Osteocyte (in vitro differentiated cells): Measurements from ENCODE around the gene UBE2E3. TPM values are rescaled to one million over a fixed set of nuclear protein-coding genes. Genes with fewer than 3 reads are reported as not detected.

Source experiments
- DNase-seq: peaks from one replicate; pipeline ENCODE4 v3.0.0; 2021; ENCODE audit warnings: mixed read lengths; ENCODE audit not compliant: unreplicated experiment; ENCODE audit errors: extremely low spot score
- H3K27ac Mint-ChIP-seq: one replicate; pipeline ENCODE4 v1.8.0; 2021; ENCODE audit warnings: mild to moderate bottlenecking, mixed read lengths; ENCODE audit not compliant: unreplicated experiment
- H3K27me3 Mint-ChIP-seq: one replicate; pipeline ENCODE4 v1.8.0; 2021; ENCODE audit warnings: mixed read lengths; ENCODE audit not compliant: unreplicated experiment
- H3K36me3 Mint-ChIP-seq: one replicate; pipeline ENCODE4 v1.8.0; 2021; ENCODE audit warnings: mixed read lengths; ENCODE audit not compliant: unreplicated experiment
- H3K4me1 Mint-ChIP-seq: one replicate; pipeline ENCODE4 v1.8.0; 2021; ENCODE audit warnings: mixed read lengths; ENCODE audit not compliant: unreplicated experiment
- H3K4me3 Mint-ChIP-seq: one replicate; pipeline ENCODE4 v1.8.0; 2021; ENCODE audit warnings: mild to moderate bottlenecking, moderate library complexity, mixed read lengths; ENCODE audit not compliant: unreplicated experiment
- H3K9me3 Mint-ChIP-seq: one replicate; pipeline ENCODE4 v1.8.0; 2021; ENCODE audit warnings: mixed read lengths; ENCODE audit not compliant: unreplicated experiment
- CTCF ChIP-seq: fragments of 200-600 bp; sonication (generic); IDR thresholded peaks from 2 replicates; pipeline ENCODE4 v1.5.0; 2021; ENCODE audit warnings: antibody characterized with exemption, mild to moderate bottlenecking, moderate library complexity
- total RNA-seq: library from RNA; stranded (reverse); gene quantifications from 2 replicates; pipeline ENCODE4 v1.2.1, GENCODE V29; 2021

The UBE2E3 gene
- total RNA-seq, 1 donor from 2014 or later = 108 TPM

- Mint-ChIP-seq H3K36me3 (no peaks in the 10 kb centered on the region), H3K4me1 (peaks cover 2% of the 10 kb centered on the region), H3K27ac (no peak overlapping the region), H3K27me3 (no peaks in the 10 kb centered on the region), H3K4me3 (no peak overlapping the region), H3K9me3 (no peaks in the 10 kb centered on the region)
- TF ChIP-seq CTCF = no peak
- no peak for DNase-seq
These were observed 62.3 kb downstream of the UBE2E3 start for GRCh38 chr2:181042706-181043105.

- no peaks in the 10 kb centered on the region for H3K9me3 Mint-ChIP-seq
- peaks cover 5% of the 10 kb centered on the region for H3K4me1 Mint-ChIP-seq
- no peaks in the 10 kb centered on the region for H3K36me3 Mint-ChIP-seq
- DNase-seq = no peak
- H3K27ac Mint-ChIP-seq = no peak overlapping the region
- no peak overlapping the region for H3K4me3 Mint-ChIP-seq
- no peaks in the 10 kb centered on the region for H3K27me3 Mint-ChIP-seq
- no peak for TF ChIP-seq CTCF
These were observed 66.4 kb downstream of the UBE2E3 start for GRCh38 chr2:181046833-181047232.

- no peaks in the 10 kb centered on the region for H3K36me3 Mint-ChIP-seq
- H3K9me3 Mint-ChIP-seq = no peaks in the 10 kb centered on the region
- no peak for TF ChIP-seq CTCF
- H3K4me1 Mint-ChIP-seq = peaks cover 5% of the 10 kb centered on the region
- no peaks in the 10 kb centered on the region for H3K27me3 Mint-ChIP-seq
- DNase-seq = no peak
- H3K4me3 Mint-ChIP-seq = no peak overlapping the region
- H3K27ac Mint-ChIP-seq = no peak overlapping the region
These were observed 67.4 kb downstream of the UBE2E3 start for GRCh38 chr2:181047829-181048228.

- DNase-seq = no peak
- no peak for TF ChIP-seq CTCF
- peaks cover 5% of the 10 kb centered on the region for H3K4me1 Mint-ChIP-seq
- no peaks in the 10 kb centered on the region for H3K36me3 Mint-ChIP-seq
- no peak overlapping the region for H3K27ac Mint-ChIP-seq
- H3K27me3 Mint-ChIP-seq = no peaks in the 10 kb centered on the region
- H3K9me3 Mint-ChIP-seq = peaks cover 12% of the 10 kb centered on the region
- no peak overlapping the region for H3K4me3 Mint-ChIP-seq
These were observed 71.6 kb downstream of the UBE2E3 start for GRCh38 chr2:181051861-181052522.

- Mint-ChIP-seq H3K4me1 (peaks cover 5% of the 10 kb centered on the region), H3K4me3 (no peak overlapping the region), H3K27me3 (no peaks in the 10 kb centered on the region), H3K36me3 (no peaks in the 10 kb centered on the region), H3K9me3 (peaks cover 12% of the 10 kb centered on the region), H3K27ac (no peak overlapping the region)
- TF ChIP-seq CTCF = no peak
- DNase-seq = no peak
These were observed 72.1 kb downstream of the UBE2E3 start for GRCh38 chr2:181052523-181052891.
